NB4 (cell line): ENCODE data around the gene CDH23.

Experiments
- DNase-seq: peaks from one replicate; pipeline ENCODE4 v3.0.0; 2010; ENCODE audit warnings: low read depth
- H3K4me3 ChIP-seq: one replicate; pipeline ENCODE4 v1.5.1; 2011; ENCODE audit warnings: mild to moderate bottlenecking, low read depth, low read length, moderate library complexity
- MAX ChIP-seq: IDR thresholded peaks from 2 replicates; pipeline ENCODE4 v1.6.1; 2011; ENCODE audit warnings: low read depth, low read length
- MYC ChIP-seq: IDR thresholded peaks from 2 replicates; pipeline ENCODE4 v1.6.1; 2011; ENCODE audit warnings: low read depth, low read length
- POLR2A ChIP-seq: IDR thresholded peaks from 2 replicates; pipeline ENCODE4 v1.6.1; 2011; ENCODE audit warnings: mild to moderate bottlenecking; ENCODE audit not compliant: insufficient read length; ENCODE audit errors: extremely low read depth
- TF ChIP-seq, protein P1 (sequence below): IDR thresholded peaks from one replicate; pipeline ENCODE4 v1.5.1; 2012; ENCODE audit warnings: low read depth, low read length

Gene CDH23

GRCh38 chr10:71611709-71612422, 215.1 kb downstream of the CDH23 start:
- H3K4me3 ChIP-seq: no peak overlapping the region
- DNase-seq: no peak
- TF ChIP-seq MAX: no peak
- TF ChIP-seq, protein P1, sequence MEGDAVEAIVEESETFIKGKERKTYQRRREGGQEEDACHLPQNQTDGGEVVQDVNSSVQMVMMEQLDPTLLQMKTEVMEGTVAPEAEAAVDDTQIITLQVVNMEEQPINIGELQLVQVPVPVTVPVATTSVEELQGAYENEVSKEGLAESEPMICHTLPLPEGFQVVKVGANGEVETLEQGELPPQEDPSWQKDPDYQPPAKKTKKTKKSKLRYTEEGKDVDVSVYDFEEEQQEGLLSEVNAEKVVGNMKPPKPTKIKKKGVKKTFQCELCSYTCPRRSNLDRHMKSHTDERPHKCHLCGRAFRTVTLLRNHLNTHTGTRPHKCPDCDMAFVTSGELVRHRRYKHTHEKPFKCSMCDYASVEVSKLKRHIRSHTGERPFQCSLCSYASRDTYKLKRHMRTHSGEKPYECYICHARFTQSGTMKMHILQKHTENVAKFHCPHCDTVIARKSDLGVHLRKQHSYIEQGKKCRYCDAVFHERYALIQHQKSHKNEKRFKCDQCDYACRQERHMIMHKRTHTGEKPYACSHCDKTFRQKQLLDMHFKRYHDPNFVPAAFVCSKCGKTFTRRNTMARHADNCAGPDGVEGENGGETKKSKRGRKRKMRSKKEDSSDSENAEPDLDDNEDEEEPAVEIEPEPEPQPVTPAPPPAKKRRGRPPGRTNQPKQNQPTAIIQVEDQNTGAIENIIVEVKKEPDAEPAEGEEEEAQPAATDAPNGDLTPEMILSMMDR: no peak
- TF ChIP-seq POLR2A: no peak
- no peak for TF ChIP-seq MYC

- no peak for DNase-seq
- TF ChIP-seq MYC (no peak), MAX (no peak), POLR2A (no peak)
- TF ChIP-seq, protein P1: no peak
- H3K4me3 ChIP-seq: no peak overlapping the region
Observed at GRCh38 chr10:71613261-71613777, 216.6 kb downstream of the CDH23 start.

DNA sequence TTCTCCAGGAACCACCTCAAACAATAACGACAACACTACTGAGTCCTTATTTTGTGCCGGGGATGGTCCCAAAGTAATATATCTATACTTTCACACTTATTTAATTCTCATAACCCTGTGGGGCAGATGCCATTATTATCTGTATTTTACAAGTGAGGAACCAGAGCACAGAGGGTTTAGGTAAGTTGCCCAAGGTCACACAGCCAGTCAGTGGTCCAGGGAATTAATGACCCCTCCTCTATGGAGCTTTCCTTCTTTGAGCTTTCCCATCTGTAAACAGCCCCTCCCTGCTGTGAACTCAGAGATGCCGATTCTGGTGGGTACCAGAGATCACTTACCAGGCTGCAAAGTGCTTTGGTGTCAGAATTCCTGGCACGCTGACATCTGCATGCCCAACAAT, 217.2 kb downstream of the CDH23 start:
- no peak overlapping the region for H3K4me3 ChIP-seq
- no peak for DNase-seq
- TF ChIP-seq, protein P1: no peak
- no peak for TF ChIP-seq MAX
- TF ChIP-seq POLR2A: no peak
- TF ChIP-seq MYC: no peak

DNA sequence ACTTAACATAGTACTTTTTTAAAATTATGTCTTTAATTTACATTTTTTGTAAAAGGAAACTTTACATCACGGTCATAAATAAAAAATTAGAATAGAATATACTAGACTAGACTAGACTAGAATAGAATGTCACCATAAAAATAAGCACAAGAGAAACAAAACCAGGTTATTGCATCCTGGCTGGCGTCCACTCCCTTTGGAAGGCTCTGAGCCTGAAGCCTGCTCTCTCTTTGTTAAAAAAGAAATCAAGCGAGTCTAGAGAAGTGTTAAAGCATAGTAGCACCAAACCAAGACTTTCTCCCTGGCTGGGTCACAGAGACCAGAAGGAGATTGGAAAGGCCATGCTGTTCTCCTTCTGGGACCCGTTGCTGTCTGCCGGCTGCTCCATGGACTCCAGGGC, 218.2 kb downstream of the CDH23 start:
- DNase-seq: no peak

GRCh38 chr10:71615538-71616329, 219.0 kb downstream of the CDH23 start:
- DNase-seq: no peak
- TF ChIP-seq MYC (no peak), POLR2A (no peak), MAX (no peak)
- TF ChIP-seq, protein P1: no peak
- H3K4me3 ChIP-seq: no peak overlapping the region

More for the DNA sequence above, 218.2 kb downstream of the CDH23 start:
- TF ChIP-seq, protein P1: no peak
- TF ChIP-seq MAX (no peak), MYC (no peak), POLR2A (no peak)
- H3K4me3 ChIP-seq: no peak overlapping the region
